Sigmoid colon (tissue), 7 donors: ENCODE measurements around the gene CCIN. TPM values are rescaled to one million over a fixed set of nuclear protein-coding genes. Genes with fewer than 3 reads are reported as not detected.

Experiments
- DNase-seq: peaks from one replicate; pipeline ENCODE4 v3.0.0-alpha.2; 2019
- H3K27ac ChIP-seq, 4 donors: fragments of 200-600 bp; sonication (generic); one replicate each; pipeline ENCODE4 v1.5.1; 2016 to 2019; ENCODE audit warnings: mild to moderate bottlenecking in 1 of 4
- H3K27me3 ChIP-seq, 3 donors: fragments of 200-600 bp; sonication (generic); one replicate each; pipeline ENCODE4 v1.5.1; 2019; ENCODE audit warnings: mild to moderate bottlenecking in 1 of 3
- H3K36me3 ChIP-seq, 4 donors: fragments of 200-600 bp; sonication (generic); one replicate each; pipeline ENCODE4 v1.5.1; 2016 to 2019
- H3K4me1 ChIP-seq, 4 donors: fragments of 200-600 bp; sonication (generic); one replicate each; pipeline ENCODE4 v1.5.1; 2017 to 2019
- H3K4me3 ChIP-seq, 4 donors: fragments of 200-600 bp; sonication (generic); one replicate each; pipeline ENCODE4 v1.5.1; 2017 to 2019; ENCODE audit warnings: mild to moderate bottlenecking in 2 of 4, moderate library complexity in 1 of 4
- H3K9me3 ChIP-seq, 4 donors: fragments of 200-600 bp in 3 of 4; sonication (generic) in 3 of 4; one replicate each; pipeline versions ENCODE4 v1.5.1 to v1.6.1; 2013 to 2019
- CTCF ChIP-seq, 4 experiments: fragments of 450-650 bp in 3 of 4; fragments of 200-600 bp in 1 of 4; IDR thresholded peaks; one replicate each; pipeline ENCODE4 v1.5.1; 2016 to 2019; ENCODE audit warnings: antibody characterized with exemption in 4 of 4, mild to moderate bottlenecking in 3 of 4, moderate library complexity in 2 of 4
- EP300 ChIP-seq, 4 donors: sonication (generic); formaldehyde crosslinking; IDR thresholded peaks; one replicate each; pipeline ENCODE4 v1.6.1; 2017; ENCODE audit warnings: antibody characterized with exemption in 4 of 4
- POLR2A ChIP-seq, 2 donors: fragments of 450-650 bp; IDR thresholded peaks; one replicate each; pipeline ENCODE4 v1.6.1; 2016; ENCODE audit warnings: antibody characterized with exemption in 2 of 2, mild to moderate bottlenecking in 2 of 2, moderate library complexity in 2 of 2
- POLR2AphosphoS5 ChIP-seq, 4 donors: sonication (generic); formaldehyde crosslinking; IDR thresholded peaks; one replicate each; pipeline ENCODE4 v1.6.1; 2017; ENCODE audit warnings: antibody characterized with exemption in 4 of 4
- WGBS, 2 donors: extraction: QIAGEN DNeasy Blood & Tissue Kit; methylation state at CpG; one replicate each; pipeline ENCODE4 v1.1.7; 2013; 5-methylcytosine and 5-hydroxymethylcytosine counted together
- intact Hi-C: fragments of 100-400 bp; cut with DNase I; formaldehyde crosslinking; loops from one replicate; pipeline ENCODE4 v1.15.1; 2023
- polyA plus RNA-seq, 3 donors: library from polyadenylated mRNA; stranded (reverse); fragments of 200-250 nt; gene quantifications; one replicate each; pipeline ENCODE4 v1.2.3, GENCODE V29; 2013
- total RNA-seq, 4 donors: library from RNA; depleted of rRNA; stranded (reverse); fragments of >200 nt; gene quantifications; one replicate each; pipeline ENCODE4 v1.1.0, GENCODE V29; 2016
- donor health status: healthy with polysubstance abuse.
- donor health status: Bipolar disorder and iron deficiency.
- donor health status: healthy.

CCIN gene
- total and polyA plus RNA-seq, 7 donors: 0.07 to 2.5 (median 0.83) TPM; not detected in 3

DNA sequence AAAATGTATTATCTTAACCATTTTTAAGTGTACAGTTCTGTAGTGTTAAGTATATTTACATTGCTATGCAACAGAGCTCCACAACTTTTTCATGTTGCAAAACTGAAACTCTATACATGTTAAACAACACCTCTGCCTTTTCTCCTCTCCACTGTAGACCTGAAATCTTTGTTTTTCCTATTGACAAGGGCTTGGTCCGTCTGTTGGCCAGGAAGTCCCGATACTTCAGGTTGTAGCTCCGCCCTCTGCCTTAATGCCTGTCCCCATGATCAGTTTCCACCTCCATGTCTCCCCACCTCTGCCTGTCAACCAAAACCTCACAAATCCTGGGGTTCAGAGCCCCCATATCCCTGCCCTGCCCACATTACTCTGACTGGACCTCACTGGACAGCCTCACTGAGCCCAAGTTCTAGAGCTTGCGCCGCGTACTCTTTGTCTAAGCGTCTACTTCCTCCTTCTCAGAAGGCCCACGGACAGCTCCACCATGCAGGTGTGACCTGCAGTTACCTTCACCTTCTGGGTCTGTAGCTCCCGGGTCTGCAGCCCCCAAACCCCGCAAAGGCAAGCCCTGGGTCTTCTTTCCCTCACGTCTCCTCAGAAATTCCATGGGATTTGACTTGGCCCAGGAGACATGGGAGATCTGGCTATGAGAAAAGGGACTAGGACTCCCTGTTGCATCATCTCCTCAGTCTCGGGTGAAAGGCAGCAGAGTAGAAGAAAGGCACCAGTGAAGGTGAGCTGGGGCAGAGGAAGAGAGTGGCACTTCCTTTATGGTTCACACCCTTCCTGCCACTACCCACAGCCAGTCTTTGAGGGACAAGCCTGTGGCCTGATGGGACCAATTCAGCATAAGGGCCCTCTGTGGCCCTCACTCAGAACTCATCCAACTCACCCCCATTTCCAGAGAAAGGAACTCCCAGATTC lies 24.6 kb upstream of the CCIN start:
- peaks cover 0 to 91% (median 87%) of the 10 kb centered on the region in 4 donors for H3K4me1 ChIP-seq
- intact Hi-C loops: no loop called here
- H3K27ac ChIP-seq: peak overlapping the region in 3 of 4 donors; percentile 93 to 99 (median 98)
- no peaks in the 10 kb centered on the region for H3K9me3 ChIP-seq
- no peak for TF ChIP-seq POLR2A (IDR thresholded peaks at IDR 0.05)
- no peak for TF ChIP-seq CTCF (IDR thresholded peaks at IDR 0.05)
- TF ChIP-seq POLR2AphosphoS5 (IDR thresholded peaks at IDR 0.05): no peak
- no peak for TF ChIP-seq EP300 (IDR thresholded peaks at IDR 0.05)
- H3K27me3 ChIP-seq: no peaks in the 10 kb centered on the region
- 66 to 91% methylated on average over 12 of the region's 12 CpGs for WGBS, 2 donors
- H3K4me3 ChIP-seq: no peak overlapping the region
- H3K36me3 ChIP-seq: peaks cover 0 to 5% (median 2%) of the 10 kb centered on the region in 4 donors
- no peak for DNase-seq

DNA sequence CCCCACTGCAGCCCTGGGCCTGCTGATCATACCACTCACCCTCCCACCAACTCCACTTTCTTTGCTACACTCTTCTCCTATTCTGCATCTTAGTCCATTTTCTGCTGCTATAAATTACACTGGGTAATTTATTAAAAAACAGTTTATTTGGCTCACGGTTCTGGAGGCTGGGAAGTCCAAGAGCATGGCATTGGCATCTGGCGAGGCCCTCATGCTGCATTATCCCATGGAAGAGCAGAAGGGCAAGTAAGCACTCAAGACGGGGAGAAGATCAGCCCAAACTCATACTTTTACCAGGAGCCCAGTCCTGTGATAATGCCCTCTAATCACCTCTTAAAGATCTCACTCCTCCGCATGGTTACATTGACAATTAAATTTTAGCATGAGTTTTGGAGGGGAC lies 23.2 kb upstream of the CCIN start:
- no peaks in the 10 kb centered on the region for H3K27me3 ChIP-seq
- peaks cover 0 to 10% (median 3%) of the 10 kb centered on the region in 4 donors for H3K36me3 ChIP-seq
- H3K4me3 ChIP-seq: no peak overlapping the region
- no peaks in the 10 kb centered on the region for H3K9me3 ChIP-seq
- DNase-seq: no peak
- intact Hi-C loops: no loop called here
- TF ChIP-seq EP300 (IDR thresholded peaks at IDR 0.05): no peak
- no peak for TF ChIP-seq CTCF (IDR thresholded peaks at IDR 0.05)
- no peak for TF ChIP-seq POLR2AphosphoS5 (IDR thresholded peaks at IDR 0.05)
- TF ChIP-seq POLR2A (IDR thresholded peaks at IDR 0.05): no peak
- peak overlapping the region in 3 of 4 donors; percentile 86 to 99 (median 93) for H3K27ac ChIP-seq
- peaks cover 0 to 91% (median 87%) of the 10 kb centered on the region in 4 donors for H3K4me1 ChIP-seq
- WGBS, 2 donors: 96 to 98% methylated on average over 4 of the region's 4 CpGs

DNA sequence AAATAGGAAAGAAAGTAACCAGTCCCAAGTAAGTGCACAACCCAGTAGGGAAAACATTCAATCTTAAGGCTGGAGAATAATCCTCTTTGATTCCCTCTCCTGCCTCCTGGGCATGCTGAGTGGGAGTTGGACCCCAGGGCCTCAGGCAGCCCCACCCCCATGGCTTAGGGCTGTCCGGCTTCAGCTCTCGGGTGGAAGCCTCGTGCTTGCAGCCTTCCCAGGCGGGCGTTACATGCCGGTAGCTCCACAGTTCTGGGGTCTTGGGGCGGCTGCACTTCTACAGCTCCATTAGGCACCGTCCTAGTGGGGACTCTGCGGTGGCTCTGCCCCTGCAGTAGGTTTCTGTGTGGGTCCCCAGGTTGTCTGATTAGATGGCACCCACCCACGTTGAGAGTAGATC lies 22.5 kb upstream of the CCIN start:
- H3K36me3 ChIP-seq: peaks cover 0 to 17% (median 6%) of the 10 kb centered on the region in 4 donors
- intact Hi-C loops: no loop called here
- peaks cover 0 to 90% (median 86%) of the 10 kb centered on the region in 4 donors for H3K4me1 ChIP-seq
- WGBS, 2 donors: 95 to 96% methylated on average over 10 of the region's 10 CpGs
- H3K4me3 ChIP-seq: no peak overlapping the region
- no peaks in the 10 kb centered on the region for H3K9me3 ChIP-seq
- no peaks in the 10 kb centered on the region for H3K27me3 ChIP-seq
- TF ChIP-seq EP300 (IDR thresholded peaks at IDR 0.05) (no peak), POLR2AphosphoS5 (IDR thresholded peaks at IDR 0.05) (no peak), CTCF (IDR thresholded peaks at IDR 0.05) (no peak), POLR2A (IDR thresholded peaks at IDR 0.05) (no peak)
- H3K27ac ChIP-seq: peak overlapping the region in 3 of 4 donors; percentile 86 to 99 (median 93)
- no peak for DNase-seq

- WGBS, 2 donors: 92 to 94% methylated on average over 14 of the region's 14 CpGs
- Histone ChIP-seq H3K36me3 (peaks cover 0 to 22% (median 7%) of the 10 kb centered on the region in 4 donors), H3K27me3 (no peaks in the 10 kb centered on the region), H3K9me3 (no peaks in the 10 kb centered on the region), H3K4me3 (no peak overlapping the region), H3K27ac (peak overlapping the region; percentile 86 to 99 (median 90)), H3K4me1 (peaks cover 0 to 87% (median 80%) of the 10 kb centered on the region in 4 donors)
- no peak for DNase-seq
- TF ChIP-seq POLR2A (IDR thresholded peaks at IDR 0.05) (no peak), EP300 (IDR thresholded peaks at IDR 0.05) (no peak), POLR2AphosphoS5 (IDR thresholded peaks at IDR 0.05) (no peak), CTCF (IDR thresholded peaks at IDR 0.05) (no peak)
- intact Hi-C loops: loop anchor here (2.0 kb wide), 1 partner anchor 15 kb away; no protein-coding TSS in a partner anchor
Measured at GRCh38 chr9:36147441-36148175, 21.6 kb upstream of the CCIN start.
